GM21360 (cell line): Measurements from ENCODE around the gene PRR11.
A peak's percentile ranks its signal among the peaks of the same experiment; 100 is the strongest.
"Not testable (repeated sequence)": the region's sequence is repeated elsewhere in the genome, so short reads cannot be mapped to it uniquely, and the experiment has no call there.

Experiments used
- ATAC-seq: cut with Tn5 transposase; IDR thresholded peaks from one replicate; pipeline ENCODE4 v1.9.1; 2021; ENCODE audit warnings: mild to moderate bottlenecking, moderate library complexity; ENCODE audit not compliant: unreplicated experiment

PRR11 gene

DNA sequence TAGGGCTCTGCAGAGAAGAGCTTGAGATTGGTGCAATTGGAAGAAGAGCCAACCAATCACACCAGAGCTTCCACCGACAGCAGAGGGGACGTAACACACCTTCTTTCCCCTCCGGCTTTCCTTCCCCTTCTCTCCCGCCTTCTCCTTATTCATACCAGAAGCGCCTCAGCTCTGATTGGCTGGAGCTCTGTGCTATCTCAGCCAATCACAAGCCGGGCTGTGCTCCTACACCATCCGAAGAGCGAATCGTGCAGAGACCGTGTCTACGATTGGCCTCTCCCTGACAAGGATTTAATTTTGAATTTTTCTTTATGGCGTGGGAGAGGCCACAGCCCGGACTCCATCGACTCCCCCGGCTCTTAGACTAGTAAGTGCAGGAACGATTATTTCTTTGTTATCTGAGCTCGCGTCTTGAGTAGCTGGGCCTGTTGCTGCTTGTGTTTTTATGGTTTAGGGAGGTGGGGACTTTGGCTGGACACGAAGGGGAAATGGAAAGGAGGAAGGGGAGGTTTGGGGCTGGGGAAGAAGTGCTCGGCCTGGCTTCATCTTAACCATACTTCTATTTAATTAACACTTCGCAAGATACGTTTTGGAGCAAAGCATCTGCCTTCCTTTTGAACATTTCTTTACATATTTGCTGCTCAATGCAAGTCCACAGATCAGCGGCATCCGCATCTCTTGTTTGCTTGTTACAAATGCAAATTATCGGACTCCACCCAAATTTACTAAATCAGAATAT lies at the start of gene PRR11:
PRR11 (plus strand) TSS at position 308 of the 739 bp plus-strand sequence. CDS start 14,007 bp downstream, outside the sequence.
- ATAC-seq, result peak; percentile 88

DNA sequence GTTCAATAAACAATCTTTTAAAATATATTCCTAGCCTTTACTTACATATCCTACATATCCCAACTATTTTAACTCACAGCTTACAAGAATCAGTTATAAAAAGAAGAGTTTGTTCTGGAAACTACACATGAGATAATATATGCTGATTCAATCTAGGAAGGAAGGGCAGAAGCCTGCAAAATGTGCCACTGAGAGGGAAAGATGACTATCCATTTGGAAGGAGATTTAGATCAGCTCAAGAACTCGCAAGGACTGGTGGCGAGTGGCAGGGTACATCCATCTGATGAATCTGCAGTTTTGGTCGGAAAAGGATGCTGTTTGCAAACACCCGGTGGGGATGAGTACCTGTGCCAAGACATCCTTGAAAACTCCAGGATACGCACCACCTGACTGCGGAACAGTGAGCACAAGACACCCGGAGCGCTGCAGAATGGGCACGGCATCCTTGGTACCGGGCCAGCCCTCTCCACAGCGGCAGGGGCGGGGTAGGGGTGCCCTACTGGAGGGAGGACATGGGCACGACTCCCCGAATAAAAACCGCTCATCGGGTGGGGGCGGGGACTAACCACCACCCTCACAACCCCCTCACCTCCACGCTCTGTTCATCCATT lies 49.6 kb upstream of the PRR11 start:
- peak; percentile 16 for ATAC-seq

DNA sequence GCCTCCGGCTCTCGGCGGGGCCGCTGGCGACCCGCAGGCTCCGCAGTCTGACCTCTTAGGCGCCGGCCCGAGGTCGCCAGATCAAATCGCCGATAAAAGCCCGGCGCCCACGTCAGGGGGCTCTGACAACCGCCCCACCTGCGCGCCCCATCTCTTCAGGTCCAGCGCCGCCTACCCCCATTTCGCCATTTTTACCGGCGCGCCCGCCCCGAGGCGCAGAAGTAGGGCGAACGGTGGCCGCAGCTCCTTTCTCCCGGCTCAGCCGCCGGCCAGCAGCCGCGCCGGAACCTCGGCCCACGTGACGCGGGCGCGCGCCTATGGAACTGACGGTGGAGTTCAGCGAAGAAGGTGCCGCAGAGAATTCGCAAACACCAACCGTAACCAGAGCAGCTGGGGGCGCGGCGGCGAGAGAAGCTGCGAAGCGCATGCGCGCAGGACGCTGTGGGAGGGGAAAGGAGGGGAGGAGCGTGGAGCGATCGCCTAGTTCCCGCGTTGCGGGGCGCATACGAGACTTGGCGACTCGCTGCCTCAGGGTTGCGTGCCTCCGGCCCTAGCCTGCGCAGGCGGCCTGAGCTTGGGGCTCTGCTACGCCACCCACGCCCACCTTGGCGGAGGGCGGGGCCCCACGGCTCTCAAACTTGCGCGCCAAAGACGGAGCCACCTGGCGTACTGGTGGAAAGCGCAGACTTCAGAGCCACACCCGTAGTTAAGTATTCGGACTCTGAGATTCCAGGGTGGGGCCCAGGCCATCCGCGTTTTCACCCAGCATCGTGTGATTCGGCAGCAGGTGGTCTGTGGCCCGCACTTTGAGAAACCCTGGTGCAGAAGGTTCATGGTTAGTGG lies 48.9 kb upstream of the PRR11 start, which contains the start of gene TRIM37:
TRIM37 (minus strand) TSS at position 418 of the 843 bp plus-strand sequence. CDS start 419 bp downstream, outside the sequence.
- ATAC-seq, result peak; percentile 86

DNA sequence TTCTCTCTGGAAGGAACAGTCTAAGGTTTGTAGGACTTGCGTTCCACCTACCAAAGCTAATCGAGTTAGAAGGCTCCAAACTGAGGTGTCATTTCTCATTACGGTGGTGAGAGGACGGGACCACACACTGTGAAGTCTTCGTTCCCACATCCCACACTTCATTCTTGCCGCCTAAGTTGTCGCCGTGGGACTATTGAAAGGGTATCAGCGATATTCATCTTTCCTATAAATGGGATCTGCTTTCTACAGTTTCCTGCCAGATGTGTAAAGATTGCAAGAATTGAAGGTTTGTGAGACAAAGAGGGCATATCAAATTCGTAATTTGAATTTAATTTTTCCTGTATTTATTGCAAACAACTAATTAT lies 48.3 kb upstream of the PRR11 start:
- ATAC-seq, result no peak

DNA sequence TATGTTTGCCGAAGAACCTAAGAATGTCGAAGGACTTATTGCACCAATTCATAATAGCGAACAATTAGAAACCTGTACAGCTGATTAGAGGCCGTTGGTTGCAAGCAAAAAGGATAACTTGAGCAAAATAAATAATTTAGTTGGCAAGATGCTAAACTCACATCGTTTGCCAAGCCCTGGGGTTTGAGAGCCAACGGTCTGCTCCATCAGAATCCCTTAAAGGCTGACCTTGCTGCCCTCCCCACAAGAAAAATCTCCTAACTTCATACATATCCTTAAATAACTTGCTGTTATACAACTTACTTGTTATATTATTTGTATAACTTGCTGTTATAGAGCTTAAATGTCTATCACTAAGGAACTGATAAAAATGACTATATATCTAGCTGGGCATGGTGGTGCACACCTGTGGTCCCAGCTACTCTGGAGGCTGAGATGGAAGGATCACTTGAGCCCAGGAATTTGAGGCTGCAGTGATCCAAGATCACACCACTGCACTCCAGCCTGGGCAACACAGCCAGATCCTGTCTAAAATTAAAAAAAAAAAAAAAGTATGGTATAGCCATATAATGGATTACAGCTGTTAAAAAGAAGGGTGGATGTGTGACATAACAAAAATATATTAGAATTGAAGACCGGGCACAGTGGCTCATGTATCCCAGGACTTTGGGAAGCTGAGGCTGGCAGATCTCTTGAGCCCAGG lies 47.0 kb upstream of the PRR11 start:
- ATAC-seq, result no peak

DNA sequence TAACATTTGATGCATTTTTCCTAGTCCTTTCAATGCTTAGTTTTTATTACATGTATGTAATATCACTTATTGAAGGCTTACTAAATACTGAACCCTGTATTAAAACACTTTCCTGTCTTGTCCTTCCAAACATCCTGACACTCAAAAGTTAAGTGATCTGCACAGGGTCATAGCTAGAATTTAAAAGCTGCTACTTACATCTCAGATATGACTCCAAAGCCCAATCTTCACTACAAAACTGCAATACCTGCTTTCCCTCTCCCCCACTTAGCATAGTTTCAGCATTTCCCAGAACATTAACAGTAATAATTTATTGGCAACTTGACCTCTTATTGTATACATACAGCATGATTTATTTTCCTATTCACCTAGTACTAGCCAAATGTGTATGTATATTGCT lies 44.6 kb upstream of the PRR11 start:
- no peak for ATAC-seq

DNA sequence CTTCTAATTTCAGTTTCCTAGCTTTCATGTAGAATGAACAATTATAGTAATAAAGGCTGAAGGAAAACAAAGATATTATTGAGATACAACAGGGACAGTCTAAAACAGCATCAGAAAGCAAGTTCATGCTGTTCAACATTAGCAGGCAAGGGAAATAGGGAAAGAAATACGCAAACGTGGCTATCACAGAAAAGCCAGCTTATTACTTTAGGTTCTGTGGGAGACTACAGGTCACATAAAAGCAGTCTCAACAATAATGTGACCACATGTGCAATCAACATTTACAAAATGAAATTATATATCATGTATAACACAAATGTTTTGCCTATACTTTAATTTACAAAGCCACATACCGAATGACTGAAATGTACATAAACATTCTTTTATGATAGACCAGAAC lies 44.0 kb upstream of the PRR11 start:
- no peak for ATAC-seq

DNA sequence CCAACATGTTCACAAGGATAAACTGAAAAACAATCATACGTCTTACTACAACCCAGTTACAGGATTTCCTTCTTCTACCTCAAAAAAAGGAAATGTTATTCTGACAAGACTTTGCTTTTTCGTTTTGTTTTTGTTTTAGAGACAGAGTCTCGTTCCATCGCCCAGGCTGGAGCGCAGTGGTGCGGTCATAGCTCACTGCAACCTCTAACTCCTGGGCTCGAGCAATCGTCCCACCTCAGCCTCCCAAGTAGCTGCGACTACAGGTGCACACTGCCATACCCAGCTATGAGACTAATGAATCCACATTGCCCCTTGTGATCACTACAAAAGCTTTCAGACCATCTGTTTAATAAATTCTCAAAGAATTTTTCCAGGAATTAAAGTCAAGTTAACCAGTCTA lies 40.1 kb upstream of the PRR11 start:
- ATAC-seq, result no peak

DNA sequence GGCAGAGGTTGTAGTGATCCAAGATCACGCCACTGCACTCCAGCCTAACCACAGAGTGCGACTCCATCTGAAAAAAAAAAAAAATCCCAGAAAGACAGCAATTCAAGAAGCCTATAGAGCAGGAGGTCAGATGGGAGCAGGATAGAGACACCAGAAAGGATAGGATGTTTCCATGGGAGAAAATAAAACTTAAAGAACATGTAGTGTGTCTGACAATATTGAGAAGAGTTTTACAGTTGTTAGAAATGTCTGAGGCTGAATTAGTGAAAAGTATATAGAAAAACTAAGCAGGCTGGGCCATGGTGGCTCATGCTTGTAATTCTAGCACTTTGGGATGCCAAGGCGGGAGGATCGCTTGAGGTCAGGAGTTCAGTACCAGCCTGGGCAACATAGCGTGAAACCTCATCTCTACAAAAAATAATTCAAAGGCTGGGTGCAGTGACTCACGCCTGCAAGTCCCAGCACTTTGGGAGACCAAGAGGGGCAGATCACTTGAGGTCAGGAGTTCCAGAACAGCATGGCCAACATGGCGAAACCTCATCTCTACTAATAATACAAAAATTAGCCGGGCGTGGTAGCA lies 33.6 kb upstream of the PRR11 start:
- no peak for ATAC-seq

DNA sequence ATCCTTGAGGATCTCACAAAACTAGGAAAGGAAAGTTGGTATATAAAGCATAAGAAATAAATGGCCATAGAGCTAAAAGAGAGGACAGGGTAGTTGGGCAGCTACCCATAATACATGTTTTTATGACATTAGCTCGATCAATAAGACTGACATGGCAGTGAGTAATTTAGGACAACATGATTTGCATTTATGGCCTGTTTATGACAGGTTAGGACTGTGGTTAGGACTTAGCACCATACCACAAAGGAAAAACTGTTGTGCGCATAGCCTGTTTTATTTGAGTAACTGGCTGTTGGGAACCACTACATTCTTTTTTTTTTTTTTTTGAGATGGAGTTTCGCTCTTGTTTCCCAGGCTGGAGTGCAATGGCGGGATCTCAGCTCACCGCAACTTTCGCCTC lies 30.9 kb upstream of the PRR11 start:
- ATAC-seq, result no peak

DNA sequence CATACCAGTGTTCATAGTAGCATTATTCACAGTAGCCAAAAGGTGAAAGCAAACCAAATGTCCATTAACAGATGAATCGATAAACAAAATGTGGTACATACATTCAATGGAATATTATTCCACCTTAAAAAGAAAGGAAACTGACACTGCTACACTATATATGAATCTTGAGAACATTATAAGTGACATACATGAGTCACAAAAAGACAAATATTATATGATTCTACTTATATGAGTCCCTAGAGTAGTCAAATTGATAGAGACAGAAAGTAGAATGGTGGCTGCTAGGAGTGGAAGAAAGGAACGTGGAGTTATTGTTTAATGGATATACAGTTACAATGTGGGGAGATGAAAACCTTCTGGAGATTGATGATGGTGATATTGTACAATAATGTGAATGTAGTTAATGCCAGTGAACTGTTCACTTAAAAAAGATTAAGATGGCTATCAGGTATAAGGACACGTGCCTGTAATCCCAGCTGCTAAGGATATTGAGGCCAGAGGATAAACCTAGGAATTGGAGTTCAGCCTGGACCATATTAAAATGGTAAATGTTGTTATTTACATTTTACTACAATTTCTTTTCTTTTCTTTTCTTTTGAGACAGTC lies 28.6 kb upstream of the PRR11 start:
- ATAC-seq, result no peak

DNA sequence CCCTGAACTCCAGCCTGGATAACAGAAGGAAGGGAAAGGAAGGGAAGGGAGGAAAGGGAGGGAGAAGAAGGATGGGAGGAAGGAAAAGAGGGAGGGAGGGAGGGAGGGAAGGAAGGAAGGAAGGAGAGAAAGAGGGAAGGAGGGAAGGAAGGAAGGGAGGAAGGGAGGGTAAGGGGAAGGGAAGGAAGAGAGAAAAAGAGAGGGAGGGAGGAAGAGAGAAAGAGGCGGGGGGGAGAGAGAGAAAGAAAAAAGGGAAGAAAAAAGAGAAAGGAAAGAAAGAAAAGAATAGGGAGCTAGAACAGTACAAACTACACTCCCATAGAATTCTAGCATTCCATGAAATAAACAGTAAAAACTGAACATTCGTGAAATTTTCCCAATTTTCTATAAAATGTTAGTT lies 25.7 kb upstream of the PRR11 start:
- ATAC-seq, result no peak

DNA sequence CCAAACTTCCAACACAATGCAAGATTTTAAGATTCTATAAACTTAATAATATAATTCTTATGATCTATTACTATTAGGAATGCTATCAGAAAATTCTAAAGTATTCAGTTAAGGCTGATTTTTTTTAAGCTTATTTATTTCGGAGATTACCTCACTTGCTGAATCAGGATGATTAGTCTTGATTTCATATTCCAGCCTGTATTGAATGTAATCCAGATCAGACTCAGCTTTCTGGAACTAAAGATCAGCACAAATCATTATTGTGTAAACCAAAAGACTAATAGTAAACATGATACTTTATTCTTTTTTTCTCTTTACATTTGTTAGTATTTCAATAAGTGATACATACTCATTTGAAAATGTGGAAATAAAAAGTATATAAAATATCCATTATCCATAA lies 24.4 kb upstream of the PRR11 start:
- ATAC-seq, result no peak

DNA sequence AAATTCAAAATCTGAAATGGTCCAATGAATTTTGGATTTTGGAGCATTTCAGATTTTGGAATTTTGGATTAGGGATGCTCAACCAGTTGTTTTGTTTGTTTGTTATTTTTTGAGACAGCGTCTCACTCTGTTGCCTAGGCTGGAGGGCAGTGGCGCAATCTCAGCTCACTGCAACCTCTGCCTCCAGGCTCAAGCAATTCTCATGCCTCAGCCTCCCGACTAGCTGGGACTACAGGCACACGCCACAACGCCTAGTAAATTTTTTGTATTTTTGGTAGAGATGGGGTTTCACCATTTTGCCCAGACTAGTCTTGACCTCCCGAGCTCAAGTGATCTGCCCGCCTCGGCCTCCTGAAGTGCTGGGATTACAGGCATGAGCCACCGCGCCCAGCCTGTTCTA lies 17.2 kb upstream of the PRR11 start:
- ATAC-seq, result not testable (repeated sequence)

DNA sequence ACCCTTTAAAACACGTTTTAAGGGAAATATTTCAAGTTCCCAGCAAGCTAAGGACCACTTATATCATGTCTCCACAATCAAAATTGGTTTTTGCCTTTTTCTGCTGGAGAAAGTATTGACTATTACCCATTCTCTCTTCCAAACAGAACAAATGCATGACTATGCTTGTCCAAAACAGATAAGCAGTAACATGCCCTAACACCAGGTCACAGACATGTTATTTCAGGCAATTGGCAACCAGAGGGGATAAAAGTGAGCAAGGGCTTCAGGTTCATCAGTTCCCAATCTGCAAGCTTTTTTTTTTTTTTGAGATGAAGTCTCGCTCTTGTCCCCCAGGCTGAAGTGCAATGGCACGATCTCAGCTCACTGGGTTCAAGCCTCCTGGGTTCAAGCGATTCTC lies 15.6 kb upstream of the PRR11 start:
- ATAC-seq, result no peak

DNA sequence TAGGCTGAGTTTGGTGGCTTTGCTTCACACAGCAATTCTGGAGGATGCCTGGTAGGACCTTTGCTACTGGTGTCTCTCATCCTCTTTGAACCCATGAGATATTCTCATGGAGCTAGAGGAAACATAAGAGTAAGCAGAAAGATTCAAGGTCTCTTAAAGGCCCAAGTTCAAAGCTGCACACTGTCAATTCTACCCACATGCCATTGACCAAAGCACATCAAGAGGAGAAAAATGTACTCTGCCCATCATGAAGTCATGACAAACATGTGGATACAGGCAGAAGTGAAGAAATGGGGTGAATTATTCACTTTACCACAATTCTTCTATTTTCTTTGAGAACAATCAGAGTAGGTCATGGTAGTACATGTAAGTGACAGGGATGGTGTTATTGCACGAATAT lies 13.7 kb upstream of the PRR11 start:
- ATAC-seq, result no peak

DNA sequence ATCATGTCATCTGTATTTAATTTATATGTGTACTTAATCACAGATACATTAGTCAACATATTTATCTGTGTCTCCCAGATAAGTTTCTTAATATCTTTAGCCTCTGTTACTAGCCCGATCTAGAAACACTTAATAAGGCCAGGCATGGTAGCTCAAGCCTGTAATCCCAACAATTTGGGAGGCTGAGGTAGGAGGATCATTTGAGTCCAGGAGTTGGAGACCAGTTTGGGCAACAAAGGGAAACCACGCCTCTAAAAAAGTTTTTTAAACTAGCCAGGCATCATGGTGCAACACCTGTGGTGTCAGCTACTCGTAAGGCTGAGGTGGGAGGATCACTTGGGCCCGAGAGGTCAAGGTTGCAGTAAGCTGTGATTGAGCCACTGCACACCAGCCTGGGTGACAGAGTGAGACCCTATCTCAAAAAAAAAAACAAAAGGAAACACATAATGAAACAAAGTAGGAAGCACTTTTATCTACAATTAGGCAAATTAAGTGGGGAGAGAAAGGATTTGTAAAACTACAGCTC lies 9.9 kb upstream of the PRR11 start:
- no peak for ATAC-seq

DNA sequence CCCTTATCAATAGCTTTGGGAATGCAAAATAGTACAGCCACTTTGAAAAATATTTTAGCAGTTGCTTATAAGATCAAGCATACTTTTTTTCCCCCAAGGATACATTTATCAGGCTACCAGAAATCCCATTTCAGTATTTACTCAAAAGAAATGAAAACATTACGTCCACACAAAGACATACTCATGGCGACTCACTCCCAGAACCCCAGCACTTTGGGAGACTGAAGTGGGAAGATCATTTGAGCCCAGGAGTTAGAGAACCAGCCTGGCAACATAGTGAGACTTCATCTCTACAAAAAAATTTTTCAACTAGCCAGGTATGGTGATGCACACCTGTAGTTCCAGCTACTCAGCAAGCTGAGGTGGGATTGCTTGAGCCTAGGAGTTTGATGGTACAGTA lies 6.5 kb upstream of the PRR11 start:
- no peak for ATAC-seq

DNA sequence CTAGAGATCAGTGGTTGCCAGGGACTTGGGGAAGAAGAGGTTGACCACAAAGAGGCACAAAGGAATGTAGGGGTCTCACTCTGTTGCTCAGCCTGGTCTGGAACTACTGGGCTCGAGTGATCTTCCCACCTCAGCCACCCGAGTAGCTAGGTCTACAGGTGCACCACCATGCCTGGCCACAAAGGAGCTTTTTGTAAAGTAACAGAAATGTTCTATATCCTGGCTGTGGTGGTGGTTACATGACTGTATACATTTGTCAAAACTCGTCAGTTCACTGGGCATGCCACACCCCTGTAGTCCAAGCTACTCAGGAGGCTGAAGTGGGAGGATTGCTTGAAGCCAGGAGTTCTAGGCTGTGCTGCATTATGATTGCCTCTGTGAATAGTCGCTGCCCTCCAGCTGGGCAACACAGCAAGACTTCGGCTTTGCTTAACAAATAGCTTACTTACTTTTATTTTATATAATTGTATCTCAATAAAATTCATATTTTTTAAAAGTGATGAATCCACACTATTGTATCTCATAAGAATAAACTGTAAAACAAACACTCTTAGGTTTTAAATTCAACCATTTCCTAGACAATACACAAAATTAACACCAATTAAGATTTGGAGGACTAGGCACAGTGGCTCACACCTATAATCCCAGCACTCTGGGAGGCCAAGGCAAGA lies 5.6 kb upstream of the PRR11 start:
- ATAC-seq, result no peak

DNA sequence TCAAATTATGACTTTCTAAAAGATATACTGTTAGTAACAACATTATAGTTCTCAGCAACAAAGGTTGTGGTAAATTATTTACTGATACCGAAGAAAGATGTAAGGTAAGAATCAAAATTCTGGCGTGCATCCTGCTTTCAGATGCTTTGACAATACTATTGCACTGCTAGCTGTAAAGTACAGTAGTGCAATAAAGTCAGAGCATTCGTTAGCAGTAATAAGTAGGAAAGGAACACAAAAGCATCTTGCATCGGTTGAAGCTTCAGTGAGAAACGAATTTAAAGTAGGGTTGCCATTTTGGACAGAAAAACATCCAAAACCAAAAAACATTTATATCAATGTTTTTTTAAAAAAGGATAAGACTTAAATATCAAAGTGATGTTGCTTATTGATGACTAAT lies 4.5 kb upstream of the PRR11 start:
- no peak for ATAC-seq
